HEK293T (cell line): ENCODE results near the gene PDIA4.

Experiments
- CTCF ChIA-PET: fragments of 350-600 bp; formaldehyde crosslinking; extraction: SDS; loops from one replicate; lab custom pipeline; 2021; ENCODE audit warnings: antibody characterized with exemption, inconsistent platforms; lab: Yijun Ruan, JAX
- POLR2A ChIA-PET: fragments of 350-600 bp; formaldehyde crosslinking; extraction: SDS; loops from one replicate; lab custom pipeline; 2020; ENCODE audit warnings: antibody characterized with exemption, inconsistent platforms; lab: Yijun Ruan, JAX
- DNase-seq: peaks from one replicate; pipeline ENCODE4 v3.0.0; 2012; ENCODE audit warnings: mixed read lengths; ENCODE audit errors: extremely low spot score
- ARNT ChIP-seq: fragments of 450-650 bp; IDR thresholded peaks from 2 replicates; pipeline ENCODE4 v1.6.1; 2017; ENCODE audit warnings: mild to moderate bottlenecking
- BHLHE40 ChIP-seq: fragments of 450-650 bp; IDR thresholded peaks from 2 replicates; pipeline ENCODE4 v1.6.1; 2016; ENCODE audit warnings: mild to moderate bottlenecking, moderate library complexity, borderline replicate concordance
- CTBP1 ChIP-seq: fragments of 450-650 bp; IDR thresholded peaks from 2 replicates; pipeline ENCODE4 v1.6.1; 2016; ENCODE audit warnings: borderline replicate concordance
- ELF4 ChIP-seq: fragments of 450-650 bp; IDR thresholded peaks from 2 replicates; pipeline ENCODE4 v1.6.1; 2017; ENCODE audit warnings: antibody characterized with exemption
- FOXA1 ChIP-seq: fragments of 450-650 bp; IDR thresholded peaks from 2 replicates; pipeline ENCODE4 v1.6.1; 2016; ENCODE audit warnings: mild to moderate bottlenecking
- FOXK2 ChIP-seq: fragments of 450-650 bp; IDR thresholded peaks from 2 replicates; pipeline ENCODE4 v1.6.1; 2016; ENCODE audit warnings: mild to moderate bottlenecking
- FOXM1 ChIP-seq: fragments of 450-650 bp; IDR thresholded peaks from 2 replicates; pipeline ENCODE4 v1.6.1; 2017; ENCODE audit warnings: mild to moderate bottlenecking, borderline replicate concordance
- HDGF ChIP-seq: fragments of 450-650 bp; IDR thresholded peaks from 2 replicates; pipeline ENCODE4 v1.6.1; 2017; ENCODE audit warnings: antibody characterized with exemption, borderline replicate concordance
- L3MBTL2 ChIP-seq: fragments of 450-650 bp; conservative IDR thresholded peaks from 2 replicates; pipeline ENCODE4 v1.6.1; 2016; ENCODE audit warnings: mild to moderate bottlenecking
- LEF1 ChIP-seq: fragments of 450-650 bp; IDR thresholded peaks from 2 replicates; pipeline ENCODE4 v1.6.1; 2017; ENCODE audit warnings: mild to moderate bottlenecking, borderline replicate concordance
- NFRKB ChIP-seq: fragments of 450-650 bp; IDR thresholded peaks from 2 replicates; pipeline ENCODE4 v1.6.1; 2016; ENCODE audit warnings: mild to moderate bottlenecking, moderate library complexity
- SP1 ChIP-seq: fragments of 450-650 bp; IDR thresholded peaks from 2 replicates; pipeline ENCODE4 v1.6.1; 2017
- SUZ12 ChIP-seq: fragments of 450-650 bp; IDR thresholded peaks from 2 replicates; pipeline ENCODE4 v1.6.1; 2016; ENCODE audit warnings: mild to moderate bottlenecking
- TARDBP ChIP-seq: fragments of 450-650 bp; IDR thresholded peaks from 2 replicates; pipeline ENCODE4 v1.6.1; 2016
- ZNF384 ChIP-seq: fragments of 450-650 bp; IDR thresholded peaks from 2 replicates; pipeline ENCODE4 v1.6.1; 2016
- TF ChIP-seq, protein P1 (sequence below): fragments of 450-650 bp; IDR thresholded peaks from 2 replicates; pipeline ENCODE4 v1.6.1; 2016

PDIA4 gene

DNA sequence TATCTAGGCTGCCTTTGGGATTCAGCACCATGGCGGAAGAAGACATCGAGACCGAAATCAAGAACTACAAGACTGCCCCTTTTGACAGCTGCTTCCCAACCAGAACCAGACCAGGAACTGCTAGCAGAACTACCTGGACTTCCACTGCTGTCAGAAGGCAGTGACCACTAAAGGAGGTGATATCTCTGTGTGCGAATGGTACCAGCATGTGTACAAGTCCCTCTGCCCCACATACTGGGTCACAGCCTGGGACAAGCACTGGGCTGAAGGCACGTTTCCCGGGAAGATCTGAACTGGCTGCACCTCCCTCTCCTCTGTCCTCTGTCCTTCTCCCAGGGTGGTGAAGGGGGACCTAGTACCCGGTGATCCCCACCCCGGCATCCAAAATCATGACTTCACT is 25.6 kb upstream of the PDIA4 start:
- POLR2A ChIA-PET: interaction anchor here (3.2 kb wide), 1 partner anchor 12 kb away, joined by 10 read pairs; no protein-coding TSS in a partner anchor

DNA sequence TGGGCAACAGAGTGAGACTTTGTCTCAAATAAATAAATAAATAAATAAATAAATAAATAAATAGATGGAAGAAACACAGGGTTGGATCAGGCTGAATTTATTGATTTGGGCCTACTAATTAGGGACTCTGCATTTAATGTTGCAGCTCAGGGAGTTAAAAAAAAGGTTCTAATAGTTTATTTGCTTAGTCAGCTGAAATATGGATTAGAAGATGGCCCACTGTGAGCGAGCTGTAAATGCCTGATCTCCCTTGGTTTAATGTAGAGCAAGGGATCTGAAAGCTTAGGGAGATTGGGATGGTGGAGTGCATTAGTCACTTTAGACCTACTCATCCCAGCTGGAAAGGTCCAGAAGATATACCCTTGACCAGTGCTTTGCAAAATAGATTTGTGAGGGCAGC is 25.1 kb upstream of the PDIA4 start:
- ChIA-PET CTCF (no interaction called here), POLR2A (interaction anchor here (3.2 kb wide), 1 partner anchor 12 kb away, joined by 10 read pairs; no protein-coding TSS in a partner anchor)
- DNase-seq: no peak
- TF ChIP-seq BHLHE40 (no peak), ELF4 (no peak), ZNF384 (no peak), CTBP1 (no peak), LEF1 (no peak), HDGF (no peak), NFRKB (no peak), FOXM1 (no peak), FOXA1 (no peak), FOXK2 (no peak), ARNT (no peak), SP1 (no peak), L3MBTL2 (no peak)
- TF ChIP-seq, protein P1, sequence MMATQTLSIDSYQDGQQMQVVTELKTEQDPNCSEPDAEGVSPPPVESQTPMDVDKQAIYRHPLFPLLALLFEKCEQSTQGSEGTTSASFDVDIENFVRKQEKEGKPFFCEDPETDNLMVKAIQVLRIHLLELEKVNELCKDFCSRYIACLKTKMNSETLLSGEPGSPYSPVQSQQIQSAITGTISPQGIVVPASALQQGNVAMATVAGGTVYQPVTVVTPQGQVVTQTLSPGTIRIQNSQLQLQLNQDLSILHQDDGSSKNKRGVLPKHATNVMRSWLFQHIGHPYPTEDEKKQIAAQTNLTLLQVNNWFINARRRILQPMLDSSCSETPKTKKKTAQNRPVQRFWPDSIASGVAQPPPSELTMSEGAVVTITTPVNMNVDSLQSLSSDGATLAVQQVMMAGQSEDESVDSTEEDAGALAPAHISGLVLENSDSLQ: no peak

More for the DNA sequence above, 25.6 kb upstream of the PDIA4 start:
- CTCF ChIA-PET: no interaction called here
- TF ChIP-seq BHLHE40 (no peak), HDGF (no peak), ELF4 (no peak), SUZ12 (no peak)
- DNase-seq: no peak

DNA sequence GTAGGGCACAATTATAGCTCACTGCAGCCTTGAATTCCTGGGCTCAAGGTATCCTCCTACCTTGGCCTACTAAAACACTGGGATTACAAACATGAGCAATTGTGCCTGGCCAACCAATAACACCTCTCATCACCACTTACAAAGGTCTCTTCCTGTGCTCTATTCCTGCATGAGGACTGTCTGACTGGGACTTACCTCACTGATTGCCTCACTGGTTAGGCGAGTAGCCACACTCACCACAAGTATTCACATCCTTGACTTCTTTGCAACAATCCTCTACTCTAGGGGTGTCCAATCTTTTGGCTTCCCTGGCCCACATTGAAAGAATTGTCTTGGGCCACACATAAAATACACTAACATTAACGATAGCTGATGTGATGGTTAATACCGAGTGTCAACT is 22.6 kb upstream of the PDIA4 start:
- ChIA-PET CTCF (no interaction called here), POLR2A (interaction anchor here (1.0 to 3.2 kb wide), 2 partner anchors 9 to 15 kb away, joined by 3 to 10 read pairs; no protein-coding TSS in a partner anchor)
- TF ChIP-seq CTBP1 (no peak), LEF1 (no peak), TARDBP (no peak), ZNF384 (no peak), L3MBTL2 (no peak), FOXA1 (no peak), ARNT (no peak), SUZ12 (no peak), ELF4 (no peak), FOXM1 (no peak), SP1 (no peak), BHLHE40 (no peak), FOXK2 (no peak), NFRKB (no peak), HDGF (no peak)
- TF ChIP-seq, protein P1: no peak
- DNase-seq: no peak

DNA sequence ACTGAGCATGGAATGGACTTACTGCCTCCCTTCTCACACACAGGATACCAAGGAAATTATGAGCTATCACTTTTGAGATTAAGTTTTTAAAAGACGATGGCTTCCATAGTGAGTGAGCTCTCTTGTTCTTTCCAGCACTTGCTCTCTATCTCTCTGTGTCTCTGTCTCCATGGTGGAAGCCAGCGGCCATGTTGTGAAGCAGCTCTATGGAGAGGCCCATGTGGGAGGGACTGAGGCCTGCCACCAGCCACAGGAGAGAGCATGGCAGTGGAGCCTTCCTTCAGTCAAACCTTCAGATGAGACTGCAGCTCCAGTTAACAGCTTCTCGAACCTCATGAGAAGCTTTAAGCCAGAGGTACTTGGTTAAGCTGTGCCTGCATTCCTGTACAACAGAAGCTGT is 20.5 kb upstream of the PDIA4 start:
- TF ChIP-seq FOXA1: no peak
- TF ChIP-seq ZNF384: no peak
- TF ChIP-seq NFRKB: no peak
- ChIA-PET POLR2A (interaction anchor here (0.6 to 1.1 kb wide), 2 partner anchors 20 to 61 kb away, joined by 3 read pairs; no protein-coding TSS in a partner anchor), CTCF (interaction anchor here (1.5 kb wide), 1 partner anchor 17 kb away, joined by 7 read pairs; no protein-coding TSS in a partner anchor)
- DNase-seq: no peak

DNA sequence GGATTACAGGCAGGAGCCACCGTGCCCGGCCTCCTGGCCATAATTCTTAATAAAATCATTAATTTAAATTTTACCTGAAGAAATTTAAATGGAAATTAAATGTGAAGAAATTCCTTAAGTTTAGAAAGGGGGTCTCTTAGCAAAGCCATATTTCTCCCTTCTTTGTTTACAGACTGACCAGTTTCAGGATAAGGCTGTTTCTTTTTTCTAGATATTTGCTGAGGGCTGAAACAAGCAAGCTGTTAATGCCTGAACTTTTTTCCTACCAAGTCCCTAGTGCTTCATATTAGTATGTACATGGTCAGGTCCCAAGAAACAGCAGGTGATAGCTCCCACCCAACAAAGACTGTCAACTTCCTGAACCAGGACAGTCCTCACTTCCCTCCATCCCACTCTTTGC is 18.1 kb upstream of the PDIA4 start:
- no peak for DNase-seq
- POLR2A ChIA-PET: no interaction called here
- TF ChIP-seq NFRKB (no peak), BHLHE40 (no peak), FOXA1 (no peak), CTBP1 (no peak), SP1 (no peak), FOXM1 (no peak), FOXK2 (no peak), L3MBTL2 (no peak), ARNT (no peak), SUZ12 (no peak), HDGF (no peak)
- TF ChIP-seq, protein P1: no peak
- CTCF ChIA-PET: interaction anchor here (0.6 to 1.1 kb wide), 2 partner anchors 16 to 19 kb away, joined by 3 to 5 read pairs; no protein-coding TSS in a partner anchor

DNA sequence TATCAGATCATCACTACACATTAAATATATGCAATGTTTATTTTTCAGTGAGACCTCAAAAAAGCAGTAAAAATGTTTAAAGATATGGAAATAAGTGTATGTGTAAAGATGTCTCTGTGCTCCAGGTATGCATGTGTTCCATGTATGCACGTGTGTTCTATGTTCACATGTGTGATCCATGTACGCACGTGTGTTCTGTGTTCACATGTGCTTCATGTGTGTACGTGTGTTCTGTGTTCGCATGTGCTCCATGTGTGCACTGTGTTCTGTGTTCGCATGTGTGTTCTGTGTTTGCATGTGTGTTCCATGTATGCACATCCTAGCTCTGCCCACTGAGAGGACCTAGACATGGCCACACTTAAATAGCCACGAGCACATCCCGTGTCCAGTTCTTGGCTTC is 15.6 kb upstream of the PDIA4 start:
- ChIA-PET POLR2A (no interaction called here), CTCF (no interaction called here)
- no peak for DNase-seq
- TF ChIP-seq HDGF: no peak
- TF ChIP-seq, protein P1: no peak
- no peak for TF ChIP-seq FOXM1
- no peak for TF ChIP-seq CTBP1
- no peak for TF ChIP-seq LEF1
